ENCODE results near the gene WDR93.

GRCh38 chr15:89652131-89652530 is 38.5 kb upstream of the WDR93 start:
- TF ChIP-seq, protein P1, sequence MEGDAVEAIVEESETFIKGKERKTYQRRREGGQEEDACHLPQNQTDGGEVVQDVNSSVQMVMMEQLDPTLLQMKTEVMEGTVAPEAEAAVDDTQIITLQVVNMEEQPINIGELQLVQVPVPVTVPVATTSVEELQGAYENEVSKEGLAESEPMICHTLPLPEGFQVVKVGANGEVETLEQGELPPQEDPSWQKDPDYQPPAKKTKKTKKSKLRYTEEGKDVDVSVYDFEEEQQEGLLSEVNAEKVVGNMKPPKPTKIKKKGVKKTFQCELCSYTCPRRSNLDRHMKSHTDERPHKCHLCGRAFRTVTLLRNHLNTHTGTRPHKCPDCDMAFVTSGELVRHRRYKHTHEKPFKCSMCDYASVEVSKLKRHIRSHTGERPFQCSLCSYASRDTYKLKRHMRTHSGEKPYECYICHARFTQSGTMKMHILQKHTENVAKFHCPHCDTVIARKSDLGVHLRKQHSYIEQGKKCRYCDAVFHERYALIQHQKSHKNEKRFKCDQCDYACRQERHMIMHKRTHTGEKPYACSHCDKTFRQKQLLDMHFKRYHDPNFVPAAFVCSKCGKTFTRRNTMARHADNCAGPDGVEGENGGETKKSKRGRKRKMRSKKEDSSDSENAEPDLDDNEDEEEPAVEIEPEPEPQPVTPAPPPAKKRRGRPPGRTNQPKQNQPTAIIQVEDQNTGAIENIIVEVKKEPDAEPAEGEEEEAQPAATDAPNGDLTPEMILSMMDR (IDR thresholded peaks at IDR 0.05): no peak
- TF ChIP-seq POLR2AphosphoS5 (IDR thresholded peaks at IDR 0.05): no peak
- no peak for TF ChIP-seq POLR2A (IDR thresholded peaks at IDR 0.05)
